ENCODE data around the gene KCNMA1.

KCNMA1 gene

DNA sequence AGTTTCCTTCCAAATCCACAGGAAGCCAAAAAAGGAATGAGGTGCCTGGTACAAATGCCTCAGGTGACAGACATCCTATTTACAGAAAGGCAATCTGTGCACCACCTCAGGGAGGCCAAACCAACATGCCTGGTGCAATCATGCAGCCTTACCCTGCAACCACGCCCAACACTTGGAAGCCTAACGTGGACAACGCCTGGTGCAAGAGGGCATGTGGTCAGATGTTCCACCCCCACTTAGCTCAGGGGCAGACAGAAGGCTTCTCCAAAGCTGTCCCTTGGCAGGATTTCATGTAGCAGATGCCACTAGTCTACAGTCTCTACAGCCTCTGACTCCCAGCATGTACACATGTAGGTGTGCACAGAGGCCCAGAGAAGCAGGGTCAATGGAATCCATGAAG, 89.5 kb downstream of the KCNMA1 start:
- in situ Hi-C loops (cut with HindIII; ENCODE audit: low sequenced_read_pairs) = no loop called here
- no peak for DNase-seq (ENCODE audit: low read depth, low spot score)

GRCh38 chr10:77547307-77548050, 90.1 kb downstream of the KCNMA1 start:
- in situ Hi-C loops (cut with HindIII; ENCODE audit: low sequenced_read_pairs) = no loop called here

More for the DNA sequence above, 89.5 kb downstream of the KCNMA1 start:
- TF ChIP-seq, protein P1, sequence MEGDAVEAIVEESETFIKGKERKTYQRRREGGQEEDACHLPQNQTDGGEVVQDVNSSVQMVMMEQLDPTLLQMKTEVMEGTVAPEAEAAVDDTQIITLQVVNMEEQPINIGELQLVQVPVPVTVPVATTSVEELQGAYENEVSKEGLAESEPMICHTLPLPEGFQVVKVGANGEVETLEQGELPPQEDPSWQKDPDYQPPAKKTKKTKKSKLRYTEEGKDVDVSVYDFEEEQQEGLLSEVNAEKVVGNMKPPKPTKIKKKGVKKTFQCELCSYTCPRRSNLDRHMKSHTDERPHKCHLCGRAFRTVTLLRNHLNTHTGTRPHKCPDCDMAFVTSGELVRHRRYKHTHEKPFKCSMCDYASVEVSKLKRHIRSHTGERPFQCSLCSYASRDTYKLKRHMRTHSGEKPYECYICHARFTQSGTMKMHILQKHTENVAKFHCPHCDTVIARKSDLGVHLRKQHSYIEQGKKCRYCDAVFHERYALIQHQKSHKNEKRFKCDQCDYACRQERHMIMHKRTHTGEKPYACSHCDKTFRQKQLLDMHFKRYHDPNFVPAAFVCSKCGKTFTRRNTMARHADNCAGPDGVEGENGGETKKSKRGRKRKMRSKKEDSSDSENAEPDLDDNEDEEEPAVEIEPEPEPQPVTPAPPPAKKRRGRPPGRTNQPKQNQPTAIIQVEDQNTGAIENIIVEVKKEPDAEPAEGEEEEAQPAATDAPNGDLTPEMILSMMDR (IDR thresholded peaks at IDR 0.05; ENCODE audit: low read depth, low read length) = no peak
- no peak overlapping the region for H3K4me3 ChIP-seq (ENCODE audit: low read depth, low read length)

DNA sequence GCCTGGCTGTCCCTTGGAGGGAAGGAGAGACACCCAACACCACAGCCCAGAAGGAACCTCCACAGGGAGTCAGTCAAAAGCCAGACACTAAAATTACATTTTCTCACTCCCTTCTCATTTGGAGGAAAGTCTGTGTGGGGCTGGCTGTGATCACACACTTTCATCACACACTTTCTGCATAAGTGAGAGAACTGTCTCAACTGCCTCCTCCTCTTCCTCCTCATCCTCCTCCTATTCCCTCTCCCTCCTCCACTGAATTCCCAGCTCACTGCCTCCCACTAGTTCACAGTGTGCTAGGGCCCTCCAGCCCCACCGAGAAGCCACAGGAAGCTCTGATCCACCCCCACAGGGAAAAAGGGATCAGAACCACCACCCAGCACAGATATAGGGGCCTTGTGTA, 91.6 kb downstream of the KCNMA1 start:
- TF ChIP-seq, protein P1 (IDR thresholded peaks at IDR 0.05; ENCODE audit: low read depth, low read length) = no peak
- in situ Hi-C loops (cut with HindIII; ENCODE audit: low sequenced_read_pairs) = no loop called here
- no peak for DNase-seq (ENCODE audit: low read depth, low spot score)
- no peak overlapping the region for H3K4me3 ChIP-seq (ENCODE audit: low read depth, low read length)

More at GRCh38 chr10:77547307-77548050, 90.1 kb downstream of the KCNMA1 start:
- TF ChIP-seq, protein P1 (IDR thresholded peaks at IDR 0.05; ENCODE audit: low read depth, low read length) = no peak
- no peak for DNase-seq (ENCODE audit: low read depth, low spot score)
- H3K4me3 ChIP-seq (ENCODE audit: low read depth, low read length) = no peak overlapping the region

GRCh38 chr10:77545585-77545984, 92.0 kb downstream of the KCNMA1 start:
- DNase-seq (ENCODE audit: low read depth, low spot score) = no peak
- in situ Hi-C loops (cut with HindIII; ENCODE audit: low sequenced_read_pairs) = no loop called here
- no peak overlapping the region for H3K4me3 ChIP-seq (ENCODE audit: low read depth, low read length)

DNA sequence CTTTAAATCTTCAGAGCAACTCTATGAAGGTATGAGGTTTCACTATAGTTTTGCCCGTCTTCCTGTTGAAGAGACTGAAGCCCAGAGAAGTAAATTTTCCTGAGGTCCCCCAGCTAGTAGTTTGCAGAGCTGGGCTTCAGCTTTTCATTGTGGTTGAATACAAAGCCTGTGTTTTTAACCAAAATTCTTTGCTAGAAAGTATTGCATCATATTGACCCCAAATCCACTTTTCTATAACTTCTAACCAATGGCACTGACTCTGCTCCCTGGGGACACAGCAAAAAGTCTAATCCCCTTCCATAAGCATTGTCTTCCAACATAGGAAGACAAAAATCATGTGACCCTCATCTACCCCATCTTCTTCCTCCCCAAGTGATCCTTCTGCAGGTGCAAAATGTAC, 93.0 kb downstream of the KCNMA1 start:
- no peak for DNase-seq (ENCODE audit: low read depth, low spot score)
- in situ Hi-C loops (cut with HindIII; ENCODE audit: low sequenced_read_pairs) = no loop called here
- H3K4me3 ChIP-seq (ENCODE audit: low read depth, low read length) = no peak overlapping the region
- TF ChIP-seq, protein P1 (IDR thresholded peaks at IDR 0.05; ENCODE audit: low read depth, low read length) = no peak

More at GRCh38 chr10:77545585-77545984, 92.0 kb downstream of the KCNMA1 start:
- TF ChIP-seq, protein P1 (IDR thresholded peaks at IDR 0.05; ENCODE audit: low read depth, low read length) = no peak

- no peak overlapping the region for H3K4me3 ChIP-seq (ENCODE audit: low read depth, low read length)
- in situ Hi-C loops (cut with HindIII; ENCODE audit: low sequenced_read_pairs) = no loop called here
- TF ChIP-seq, protein P1 (IDR thresholded peaks at IDR 0.05; ENCODE audit: low read depth, low read length) = no peak
- DNase-seq (ENCODE audit: low read depth, low spot score) = no peak
These were observed 94.8 kb downstream of the KCNMA1 start for GRCh38 chr10:77542710-77543259.
